HEK293T (cell line): ENCODE results near the gene LACTBL1.

ENCODE experiments used
- CTCF ChIA-PET: fragments of 350-600 bp; formaldehyde crosslinking; extraction: SDS; loops from one replicate; lab custom pipeline; 2021; ENCODE audit warnings: antibody characterized with exemption, inconsistent platforms; lab: Yijun Ruan, JAX
- POLR2A ChIA-PET: fragments of 350-600 bp; formaldehyde crosslinking; extraction: SDS; loops from one replicate; lab custom pipeline; 2020; ENCODE audit warnings: antibody characterized with exemption, inconsistent platforms; lab: Yijun Ruan, JAX
- DNase-seq: peaks from one replicate; pipeline ENCODE4 v3.0.0; 2012; ENCODE audit warnings: mixed read lengths; ENCODE audit errors: extremely low spot score
- LEF1 ChIP-seq: fragments of 450-650 bp; IDR thresholded peaks from 2 replicates; pipeline ENCODE4 v1.6.1; 2017; ENCODE audit warnings: mild to moderate bottlenecking, borderline replicate concordance
- ZNF384 ChIP-seq: fragments of 450-650 bp; IDR thresholded peaks from 2 replicates; pipeline ENCODE4 v1.6.1; 2016

LACTBL1 gene

DNA sequence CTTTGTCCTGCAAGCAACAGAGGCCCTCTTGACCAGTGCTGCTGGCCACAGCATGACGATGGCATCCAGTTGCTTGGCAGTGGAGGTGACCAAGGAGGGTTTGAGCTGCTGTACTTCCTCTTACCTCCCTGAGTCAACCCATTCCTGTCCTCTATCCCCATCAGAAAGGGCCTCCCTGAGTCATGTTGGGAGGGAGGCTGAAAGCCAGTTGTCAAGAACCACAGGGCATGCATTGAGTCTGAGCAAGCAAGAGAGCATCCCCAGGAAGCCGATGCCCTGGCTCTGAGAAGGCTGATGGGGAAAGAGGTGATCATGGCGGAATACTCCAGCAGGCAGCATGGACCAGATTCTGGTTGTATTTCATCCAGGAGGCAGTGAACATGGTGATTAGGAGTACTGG, 69.6 kb downstream of the LACTBL1 start:
- ChIA-PET POLR2A (no interaction called here), CTCF (no interaction called here)
- no peak for TF ChIP-seq LEF1
- TF ChIP-seq ZNF384: no peak
- DNase-seq: no peak
